Measurements from ENCODE around the gene TBC1D14. TPM values are rescaled to one million over a fixed set of nuclear protein-coding genes. Genes with fewer than 3 reads are reported as not detected.

The TBC1D14 gene
- total RNA-seq, 1 donor from 2014 or later: 29.3 TPM

GRCh38 chr4:6926681-6927478, 17.3 kb downstream of the TBC1D14 start:
- ATAC-seq: peak; percentile 76
- peak; percentile 90 for DNase-seq (ENCODE audit: low spot score)

DNA sequence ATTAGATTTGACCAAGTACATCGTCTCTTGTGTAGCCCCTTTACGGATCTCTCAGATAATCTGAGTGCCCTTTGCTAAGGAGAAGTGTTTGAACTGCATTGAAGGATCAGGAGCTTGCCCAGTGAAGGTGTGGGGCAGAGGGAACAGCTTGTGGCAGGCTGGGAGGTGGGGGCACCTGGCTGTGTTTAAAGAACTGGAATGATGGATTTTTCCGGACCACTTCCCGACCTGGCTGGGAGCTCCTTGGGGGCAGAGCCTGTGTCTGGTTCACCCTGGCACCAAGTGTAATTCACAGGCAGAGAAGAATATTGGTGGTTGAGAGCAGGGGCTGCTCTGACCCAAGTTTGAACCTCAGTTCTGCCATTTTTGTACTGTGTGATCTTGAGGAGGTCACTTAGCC, 18.5 kb downstream of the TBC1D14 start:
- DNase-seq (ENCODE audit: low spot score): no peak
- ATAC-seq: no peak

DNA sequence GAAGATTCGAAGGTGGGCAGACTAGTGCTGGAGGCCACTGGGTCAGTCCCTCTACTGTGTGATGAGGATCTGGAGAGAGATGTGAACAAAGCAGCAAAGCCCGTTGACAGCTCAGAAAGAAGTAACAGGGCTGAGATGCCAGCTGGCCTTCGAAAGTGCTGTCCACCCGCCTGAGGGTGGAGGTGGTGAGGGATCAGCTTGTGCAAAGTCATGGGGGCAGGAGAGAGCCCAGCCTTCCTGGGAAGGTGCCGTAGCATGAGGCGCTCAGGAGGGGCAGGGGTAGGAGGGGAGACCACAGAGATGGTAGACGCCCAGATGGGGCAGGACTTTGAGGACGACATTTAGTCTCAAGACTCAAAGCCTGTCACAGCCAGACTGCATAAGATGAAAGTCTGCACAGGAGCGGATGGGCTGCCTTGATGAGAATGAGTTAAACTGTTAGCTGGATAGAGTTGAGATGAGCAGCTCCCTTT, 19.7 kb downstream of the TBC1D14 start:
- DNase-seq (ENCODE audit: low spot score): no peak

GRCh38 chr4:6929812-6930464, 20.3 kb downstream of the TBC1D14 start:
- DNase-seq (ENCODE audit: low spot score): no peak
- ATAC-seq: peak; percentile 63

More for the DNA sequence above, 19.7 kb downstream of the TBC1D14 start:
- peak; percentile 25 for ATAC-seq

- no peak for ATAC-seq
- no peak for DNase-seq (ENCODE audit: low spot score)
These were observed 22.8 kb downstream of the TBC1D14 start for GRCh38 chr4:6932475-6932874.

DNA sequence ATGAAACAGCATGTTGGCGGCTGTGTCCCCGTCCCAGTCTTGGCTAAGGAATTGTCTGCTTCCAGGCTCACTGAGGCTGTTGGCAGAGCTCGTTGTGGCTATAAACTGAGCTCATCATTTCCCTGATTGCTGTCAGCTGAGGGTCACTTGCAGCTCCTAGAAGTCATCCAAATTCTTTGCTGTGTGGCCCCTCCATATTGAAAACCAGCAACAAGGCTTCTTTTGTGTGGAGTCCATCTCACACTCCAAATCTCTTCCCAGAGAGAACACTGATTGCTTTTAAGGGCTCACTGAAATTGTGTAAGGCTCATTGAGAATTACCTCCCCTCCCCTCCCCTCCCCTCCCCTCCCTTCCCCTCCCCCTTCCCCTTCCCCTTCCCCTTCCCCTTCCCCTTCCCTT, 23.3 kb downstream of the TBC1D14 start:
- DNase-seq (ENCODE audit: low spot score) (no peak), ATAC-seq (no peak)

DNA sequence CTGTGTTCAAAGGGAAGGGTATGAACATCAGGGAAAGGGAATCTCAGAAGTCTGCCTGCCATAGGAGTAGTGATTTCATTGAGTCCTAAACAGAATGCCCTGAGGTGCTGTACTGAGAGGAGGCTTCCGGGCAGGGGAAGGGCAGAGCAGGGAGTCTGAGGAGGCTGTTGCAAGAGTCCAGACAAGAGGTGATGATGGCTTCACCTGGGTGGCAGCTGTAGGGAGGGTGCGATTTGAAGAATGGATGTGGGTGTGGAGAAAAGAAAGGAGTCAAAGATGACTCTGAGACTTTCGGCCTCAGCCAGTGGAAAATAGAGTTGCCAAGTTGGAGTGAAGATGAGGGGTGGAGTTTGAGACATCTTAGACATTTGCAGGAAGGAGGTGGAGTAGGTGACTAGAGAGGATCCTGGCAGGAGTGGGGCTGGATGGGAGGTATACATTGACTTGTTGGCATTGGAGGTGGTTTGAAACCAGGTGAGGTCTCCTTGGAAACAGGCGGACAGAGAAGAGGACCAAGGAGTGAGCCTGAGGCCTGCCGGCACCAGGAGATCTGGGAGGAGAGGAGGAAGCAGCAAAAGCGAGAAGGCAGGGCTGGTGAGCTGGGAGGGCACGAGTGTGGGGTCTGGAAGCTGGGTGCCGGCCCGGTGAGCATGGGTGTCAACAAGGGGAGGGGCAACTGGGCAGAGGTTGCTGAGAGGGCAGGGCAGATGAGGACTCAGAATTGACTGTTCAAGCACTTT, 24.2 kb downstream of the TBC1D14 start:
- ATAC-seq (no peak), DNase-seq (ENCODE audit: low spot score) (no peak)

- no peak for DNase-seq (ENCODE audit: low spot score)
- peak; percentile 48 for ATAC-seq
These were observed 26.3 kb downstream of the TBC1D14 start for GRCh38 chr4:6935965-6936364.

DNA sequence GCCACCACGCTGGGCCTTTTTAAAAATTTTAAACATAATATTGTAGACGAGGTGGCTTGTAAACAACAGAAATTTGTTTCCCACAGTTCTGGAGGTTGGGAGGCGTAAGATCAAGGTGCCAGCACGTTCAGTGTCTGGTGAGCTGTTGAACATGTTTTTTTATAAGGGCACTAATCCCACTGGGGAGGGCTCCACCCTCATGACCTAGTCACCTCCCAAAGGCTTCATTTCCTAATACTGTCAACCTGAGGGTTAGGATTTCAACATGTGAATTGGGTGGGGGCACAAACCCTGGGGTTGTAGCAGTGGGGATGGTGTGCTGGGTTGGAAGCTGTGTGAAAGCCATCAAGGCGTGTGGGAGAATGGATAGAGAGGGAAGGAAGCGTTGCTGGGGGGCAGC, 27.6 kb downstream of the TBC1D14 start:
- ATAC-seq: no peak
- DNase-seq (ENCODE audit: low spot score): no peak

DNA sequence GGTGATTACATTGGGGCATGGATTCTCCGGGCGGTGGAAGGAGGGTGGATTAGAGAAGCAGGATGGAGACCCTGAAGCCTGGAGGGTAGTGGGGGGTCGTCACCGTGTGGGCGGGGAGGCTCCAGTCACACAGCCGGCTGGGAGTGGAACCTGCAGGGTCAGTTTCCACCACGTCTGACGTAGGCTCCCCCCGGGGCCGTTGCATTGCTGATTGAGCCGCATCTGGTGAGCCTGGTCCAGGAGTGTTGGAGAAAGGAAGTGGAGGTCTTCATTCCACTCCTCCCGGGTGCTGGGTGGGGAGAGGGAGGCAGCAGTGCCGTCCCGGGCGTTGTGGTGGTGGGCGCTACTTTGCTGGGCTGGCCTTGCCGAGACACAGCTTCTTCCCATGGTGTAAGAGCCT, 28.1 kb downstream of the TBC1D14 start:
- DNase-seq (ENCODE audit: low spot score) (no peak), ATAC-seq (no peak)

DNA sequence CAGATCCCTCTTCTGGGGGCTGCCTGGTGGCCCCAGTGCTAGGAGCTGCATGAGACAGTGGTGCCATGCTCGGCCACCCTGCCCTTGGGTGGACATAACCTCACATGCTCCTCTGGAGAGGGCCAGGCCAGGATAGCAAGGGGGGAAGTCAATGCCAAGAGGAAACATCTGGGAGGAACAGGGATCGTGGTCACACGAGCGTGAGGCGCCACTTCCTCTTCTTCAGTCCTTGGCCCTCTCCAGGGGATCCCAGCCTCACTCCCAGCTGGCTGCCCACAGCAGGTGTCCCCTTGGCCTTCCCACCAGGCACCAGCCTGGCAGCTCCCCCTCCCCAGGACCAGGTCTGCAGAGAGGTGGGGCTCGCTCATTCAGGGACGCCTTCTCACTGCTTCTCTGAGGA, 28.6 kb downstream of the TBC1D14 start:
- ATAC-seq: peak; percentile 22
- no peak for DNase-seq (ENCODE audit: low spot score)

GRCh38 chr4:6938647-6939271, 29.1 kb downstream of the TBC1D14 start:
- DNase-seq (ENCODE audit: low spot score): no peak
- ATAC-seq: no peak

- DNase-seq (ENCODE audit: low spot score) (no peak), ATAC-seq (no peak)
These were observed 30.4 kb downstream of the TBC1D14 start for GRCh38 chr4:6939761-6940743.

- DNase-seq (ENCODE audit: low spot score) (no peak), ATAC-seq (no peak)
These were observed 31.1 kb downstream of the TBC1D14 start for GRCh38 chr4:6940744-6941137.

DNA sequence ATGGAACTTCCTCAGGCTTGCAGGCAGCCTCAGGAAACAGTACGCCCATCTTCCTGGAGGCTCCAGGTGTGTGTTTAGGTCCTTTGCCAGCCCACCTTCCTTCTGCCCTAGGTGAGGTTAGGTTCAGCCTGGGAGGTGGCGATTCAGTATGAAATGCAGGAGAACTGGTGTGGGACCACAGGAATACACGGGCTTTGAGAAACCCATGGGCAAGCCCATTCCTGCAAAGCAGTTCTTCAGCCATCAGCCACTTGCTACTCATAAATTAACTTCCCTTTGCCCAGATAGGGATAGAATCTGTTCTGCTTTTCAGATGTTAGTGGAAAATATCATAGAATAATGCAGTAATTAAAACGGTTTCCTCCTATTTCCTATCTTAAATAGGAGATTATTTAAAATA, 32.2 kb downstream of the TBC1D14 start:
- DNase-seq (ENCODE audit: low spot score) (no peak), ATAC-seq (no peak)

- DNase-seq (ENCODE audit: low spot score) (no peak), ATAC-seq (peak; percentile 20)
These were observed 32.7 kb downstream of the TBC1D14 start for GRCh38 chr4:6942238-6942800.

DNA sequence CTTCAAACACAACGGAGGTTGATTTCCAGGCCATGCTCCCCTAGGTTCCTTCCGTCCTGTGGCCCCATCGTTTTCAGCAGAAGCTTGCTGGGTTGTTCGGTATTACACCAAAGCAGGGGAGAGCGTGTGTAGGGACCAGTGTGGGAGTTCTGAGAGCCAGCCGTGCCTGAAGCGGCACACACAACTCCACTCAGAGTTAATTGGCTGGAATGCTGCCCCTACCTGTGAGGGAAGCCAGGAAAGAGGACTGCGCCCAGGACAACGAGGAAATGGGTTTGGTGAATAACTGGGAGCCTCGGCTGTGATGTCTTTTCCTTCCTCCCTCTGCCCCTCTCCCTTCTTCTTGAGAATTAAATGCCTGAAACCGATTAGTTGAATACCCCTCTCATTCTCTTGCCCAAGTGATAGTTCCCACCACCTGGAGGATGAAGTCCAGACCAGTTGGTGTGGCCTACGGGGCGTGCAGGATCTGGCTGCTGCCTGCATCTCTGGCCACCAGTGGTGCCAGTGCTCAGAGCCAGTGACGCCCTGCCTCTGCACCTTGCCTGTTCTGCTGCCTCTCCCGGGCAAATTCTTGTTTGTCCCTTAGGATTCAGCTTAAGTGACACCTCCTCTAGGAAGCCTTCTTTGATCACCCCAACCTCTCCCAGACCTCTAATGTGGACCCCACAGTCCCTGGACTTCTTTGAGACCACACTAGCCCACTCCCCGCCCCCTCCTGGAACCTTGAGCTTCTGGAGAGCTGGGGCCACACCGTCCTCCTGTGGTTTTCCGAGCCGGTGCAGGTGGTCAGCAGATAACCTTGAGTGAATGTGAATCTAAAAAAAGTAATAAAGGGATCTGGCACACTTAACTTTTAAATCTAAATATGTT, 33.6 kb downstream of the TBC1D14 start:
- DNase-seq (ENCODE audit: low spot score): no peak
- ATAC-seq: peak; percentile 38

GRCh38 chr4:6943885-6944225, 34.2 kb downstream of the TBC1D14 start:
- DNase-seq (ENCODE audit: low spot score): no peak
- no peak for ATAC-seq

Data from left lobe of liver (tissue), 2 donors.